ENCODE measurements around the gene COL23A1. TPM values are rescaled to one million over a fixed set of nuclear protein-coding genes. Genes with fewer than 3 reads are reported as not detected.

COL23A1 gene
- total and polyA plus RNA-seq, 2 donors (not counting 1 experiment from before 2014, with no cell fraction given): 0.20 TPM; not detected in 1

- H3K4me3 ChIP-seq (ENCODE audit: control extremely low read depth in 1 of 5, extremely low read depth in 1 of 5, insufficient read depth in 1 of 5, low read depth in 2 of 5, low read length in 4 of 5): no peak overlapping the region
- H3K36me3 ChIP-seq (replicated peaks in 1 of 2; ENCODE audit: control extremely low read depth in 1 of 2, control insufficient read depth in 1 of 2, extremely low read depth in 1 of 2, insufficient read depth in 2 of 2, low read length in 1 of 2): no peaks in the 10 kb centered on the region
- H3K4me1 ChIP-seq (ENCODE audit: control insufficient read depth in 2 of 2, insufficient read depth in 2 of 2, low read length in 2 of 2): no peaks in the 10 kb centered on the region
- WGBS (ENCODE audit: insufficient coverage): 95% methylated on average over 13 of the region's 15 CpGs
- TF ChIP-seq CTCF (IDR thresholded peaks at IDR 0.05): no peak
- TF ChIP-seq EZH2 (IDR thresholded peaks at IDR 0.05; ENCODE audit: borderline replicate concordance, insufficient read depth, low read depth, low read length, poor library complexity, severe bottlenecking): no peak
- H3K9ac ChIP-seq (ENCODE audit: low read length): no peak overlapping the region
- H3K4me1 Mint-ChIP-seq: no peaks in the 10 kb centered on the region
- CTCF ChIA-PET: no interaction called here
- H3K27me3 Mint-ChIP-seq: peaks cover 42% of the 10 kb centered on the region
- DNase-seq (no peak), ATAC-seq (ENCODE audit: low read depth) (no peak)
- no peak overlapping the region for H3K27ac ChIP-seq (ENCODE audit: low read length in 2 of 2)
- H4K20me1 ChIP-seq (ENCODE audit: control insufficient read depth, insufficient read depth, low read length, poor library complexity, severe bottlenecking): no peaks in the 10 kb centered on the region
- no peaks in the 10 kb centered on the region for H3K9me3 ChIP-seq (ENCODE audit: control extremely low read depth in 1 of 3, control insufficient read depth in 2 of 3, insufficient read depth in 1 of 3, low read length in 2 of 3)
- POLR2A ChIA-PET: no interaction called here
- intact Hi-C loops (cut with micrococcal nuclease): no loop called here
- no peaks in the 10 kb centered on the region for H3K9me3 Mint-ChIP-seq (ENCODE audit: insufficient read depth)
- H3K4me3 Mint-ChIP-seq: no peak overlapping the region
- H3K27me3 ChIP-seq (replicated peaks in 1 of 4; ENCODE audit: control extremely low read depth in 1 of 4, control insufficient read depth in 3 of 4, insufficient read depth in 4 of 4, low read length in 3 of 4): peaks cover 0 to 3% (median 0%) of the 10 kb centered on the region in 4 experiments
- no peak overlapping the region for H2AFZ ChIP-seq (ENCODE audit: insufficient read depth, low read depth, low read length, poor library complexity, severe bottlenecking)
- H3K4me2 ChIP-seq (replicated peaks; ENCODE audit: low read depth, low read length, poor library complexity, severe bottlenecking): no peak overlapping the region
- H3K27ac Mint-ChIP-seq: no peak overlapping the region
- no peaks in the 10 kb centered on the region for H3K79me2 ChIP-seq (ENCODE audit: control insufficient read depth, insufficient read depth, low read length)
Measured at GRCh38 chr5:178291969-178292825, 298.0 kb downstream of the COL23A1 start.

GRCh38 chr5:178291161-178291561, 299.0 kb downstream of the COL23A1 start:
- CTCF ChIA-PET: no interaction called here
- no peaks in the 10 kb centered on the region for H4K20me1 ChIP-seq (ENCODE audit: control insufficient read depth, insufficient read depth, low read length, poor library complexity, severe bottlenecking)
- DNase-seq: no peak
- intact Hi-C loops (cut with micrococcal nuclease): no loop called here
- POLR2A ChIA-PET: no interaction called here
- no peaks in the 10 kb centered on the region for H3K4me1 Mint-ChIP-seq
- no peaks in the 10 kb centered on the region for H3K9me3 Mint-ChIP-seq (ENCODE audit: insufficient read depth)
- H3K4me1 ChIP-seq (ENCODE audit: control insufficient read depth in 2 of 2, insufficient read depth in 2 of 2, low read length in 2 of 2): no peaks in the 10 kb centered on the region
- ATAC-seq (ENCODE audit: low read depth): no peak
- H3K4me3 ChIP-seq (ENCODE audit: control extremely low read depth in 1 of 5, extremely low read depth in 1 of 5, insufficient read depth in 1 of 5, low read depth in 2 of 5, low read length in 4 of 5): no peak overlapping the region
- no peaks in the 10 kb centered on the region for H3K9me3 ChIP-seq (ENCODE audit: control extremely low read depth in 1 of 3, control insufficient read depth in 2 of 3, insufficient read depth in 1 of 3, low read length in 2 of 3)
- H3K79me2 ChIP-seq (ENCODE audit: control insufficient read depth, insufficient read depth, low read length): no peaks in the 10 kb centered on the region
- TF ChIP-seq CTCF (IDR thresholded peaks at IDR 0.05) (no peak), EZH2 (IDR thresholded peaks at IDR 0.05; ENCODE audit: borderline replicate concordance, insufficient read depth, low read depth, low read length, poor library complexity, severe bottlenecking) (no peak)
- H3K27ac ChIP-seq (ENCODE audit: low read length in 2 of 2): no peak overlapping the region
- no peak overlapping the region for H3K9ac ChIP-seq (ENCODE audit: low read length)
- no peak overlapping the region for H2AFZ ChIP-seq (ENCODE audit: insufficient read depth, low read depth, low read length, poor library complexity, severe bottlenecking)
- H3K27me3 ChIP-seq (replicated peaks in 1 of 4; ENCODE audit: control extremely low read depth in 1 of 4, control insufficient read depth in 3 of 4, insufficient read depth in 4 of 4, low read length in 3 of 4): peaks cover 0 to 3% (median 0%) of the 10 kb centered on the region in 4 experiments
- no peak overlapping the region for H3K27ac Mint-ChIP-seq
- peaks cover 42% of the 10 kb centered on the region for H3K27me3 Mint-ChIP-seq
- no peaks in the 10 kb centered on the region for H3K36me3 ChIP-seq (replicated peaks in 1 of 2; ENCODE audit: control extremely low read depth in 1 of 2, control insufficient read depth in 1 of 2, extremely low read depth in 1 of 2, insufficient read depth in 2 of 2, low read length in 1 of 2)
- H3K4me2 ChIP-seq (replicated peaks; ENCODE audit: low read depth, low read length, poor library complexity, severe bottlenecking): no peak overlapping the region
- no peak overlapping the region for H3K4me3 Mint-ChIP-seq
- 82% methylated on average over 11 of the region's 13 CpGs for WGBS (ENCODE audit: insufficient coverage)

Data from B cell (primary cell).